ENCODE results near the gene RAB22A.

RAB22A gene

DNA sequence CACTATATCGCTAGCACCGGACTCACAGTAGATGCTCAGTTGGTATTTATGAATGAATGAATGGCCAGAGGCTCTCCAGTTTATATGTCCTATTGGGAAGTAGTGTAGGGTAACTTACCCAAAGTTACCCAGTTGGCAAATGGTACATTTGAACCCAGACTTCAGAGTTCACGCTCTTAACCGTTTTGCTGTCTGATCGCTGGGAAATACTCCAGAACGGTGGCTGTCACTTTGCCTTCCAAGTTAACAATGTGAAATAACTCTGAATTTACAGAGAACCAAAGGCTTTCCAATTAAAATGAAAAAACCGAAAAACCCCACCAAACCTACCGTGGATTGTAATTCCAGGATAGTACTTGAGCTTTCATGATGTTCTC lies 81.1 kb downstream of the RAB22A start:
- H3K36me3 ChIP-seq (ENCODE audit: insufficient read depth), result no peaks in the 10 kb centered on the region; the same call in 1 of the 2 replicates
- H3K27me3 ChIP-seq (ENCODE audit: insufficient read depth, low read depth), result no peaks in the 10 kb centered on the region

DNA sequence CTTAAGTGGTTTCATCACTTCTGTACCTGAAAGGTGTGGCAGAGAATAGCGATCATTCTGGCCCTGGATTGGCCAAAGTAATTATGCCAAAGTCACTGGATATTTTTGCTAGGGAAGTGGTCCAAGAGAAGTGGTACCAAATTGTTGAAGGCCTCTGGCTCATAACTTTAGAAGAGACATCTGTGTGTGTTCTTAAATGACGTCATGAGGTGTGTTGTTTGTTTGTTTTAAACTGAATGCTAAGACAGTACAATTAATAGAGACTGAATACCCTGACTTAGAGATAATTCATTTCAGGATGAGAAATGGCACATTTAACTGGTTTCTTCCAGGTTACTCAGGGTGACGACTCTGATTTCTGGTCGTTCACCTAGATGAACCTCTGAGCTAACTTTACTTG lies 82.8 kb downstream of the RAB22A start:
- no peak overlapping the region for H3K4me3 ChIP-seq (IDR thresholded peaks at IDR 0.05; ENCODE audit: insufficient read depth, low read depth, low read length)
- H2AFZ ChIP-seq (ENCODE audit: low read depth), result no peak overlapping the region
- TF ChIP-seq, protein P1, sequence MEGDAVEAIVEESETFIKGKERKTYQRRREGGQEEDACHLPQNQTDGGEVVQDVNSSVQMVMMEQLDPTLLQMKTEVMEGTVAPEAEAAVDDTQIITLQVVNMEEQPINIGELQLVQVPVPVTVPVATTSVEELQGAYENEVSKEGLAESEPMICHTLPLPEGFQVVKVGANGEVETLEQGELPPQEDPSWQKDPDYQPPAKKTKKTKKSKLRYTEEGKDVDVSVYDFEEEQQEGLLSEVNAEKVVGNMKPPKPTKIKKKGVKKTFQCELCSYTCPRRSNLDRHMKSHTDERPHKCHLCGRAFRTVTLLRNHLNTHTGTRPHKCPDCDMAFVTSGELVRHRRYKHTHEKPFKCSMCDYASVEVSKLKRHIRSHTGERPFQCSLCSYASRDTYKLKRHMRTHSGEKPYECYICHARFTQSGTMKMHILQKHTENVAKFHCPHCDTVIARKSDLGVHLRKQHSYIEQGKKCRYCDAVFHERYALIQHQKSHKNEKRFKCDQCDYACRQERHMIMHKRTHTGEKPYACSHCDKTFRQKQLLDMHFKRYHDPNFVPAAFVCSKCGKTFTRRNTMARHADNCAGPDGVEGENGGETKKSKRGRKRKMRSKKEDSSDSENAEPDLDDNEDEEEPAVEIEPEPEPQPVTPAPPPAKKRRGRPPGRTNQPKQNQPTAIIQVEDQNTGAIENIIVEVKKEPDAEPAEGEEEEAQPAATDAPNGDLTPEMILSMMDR (conservative IDR thresholded peaks at IDR 0.05; ENCODE audit: low read depth, low read length), result no peak
- no peaks in the 10 kb centered on the region for H3K27me3 ChIP-seq (ENCODE audit: insufficient read depth, low read depth)
- peak overlapping the region; percentile 5; the same call in 1 of the 2 replicates for H3K4me2 ChIP-seq
- H3K4me1 ChIP-seq (ENCODE audit: low read depth, poor library complexity, severe bottlenecking), result peaks cover 35% of the 10 kb centered on the region
- H4K20me1 ChIP-seq (ENCODE audit: insufficient read depth), result peaks cover 20% of the 10 kb centered on the region
- H3K79me2 ChIP-seq (ENCODE audit: insufficient read depth, low read depth), result peaks cover 81% of the 10 kb centered on the region
- H3K9ac ChIP-seq, result no peak overlapping the region
- H3K36me3 ChIP-seq (ENCODE audit: insufficient read depth), result no peaks in the 10 kb centered on the region; the same call in 1 of the 2 replicates
- H3K27ac ChIP-seq, result no peak overlapping the region

More for the DNA sequence above, 81.1 kb downstream of the RAB22A start:
- TF ChIP-seq, protein P1 (conservative IDR thresholded peaks at IDR 0.05; ENCODE audit: low read depth, low read length), result no peak
- Histone ChIP-seq H3K4me3 (IDR thresholded peaks at IDR 0.05; ENCODE audit: insufficient read depth, low read depth, low read length) (no peak overlapping the region), H2AFZ (ENCODE audit: low read depth) (no peak overlapping the region), H4K20me1 (ENCODE audit: insufficient read depth) (peaks cover 16% of the 10 kb centered on the region), H3K9ac (no peak overlapping the region), H3K27ac (no peak overlapping the region), H3K79me2 (ENCODE audit: insufficient read depth, low read depth) (peaks cover 64% of the 10 kb centered on the region), H3K4me1 (ENCODE audit: low read depth, poor library complexity, severe bottlenecking) (peaks cover 35% of the 10 kb centered on the region), H3K4me2 (peak overlapping the region; percentile 55; the same call in 1 of the 2 replicates)

DNA sequence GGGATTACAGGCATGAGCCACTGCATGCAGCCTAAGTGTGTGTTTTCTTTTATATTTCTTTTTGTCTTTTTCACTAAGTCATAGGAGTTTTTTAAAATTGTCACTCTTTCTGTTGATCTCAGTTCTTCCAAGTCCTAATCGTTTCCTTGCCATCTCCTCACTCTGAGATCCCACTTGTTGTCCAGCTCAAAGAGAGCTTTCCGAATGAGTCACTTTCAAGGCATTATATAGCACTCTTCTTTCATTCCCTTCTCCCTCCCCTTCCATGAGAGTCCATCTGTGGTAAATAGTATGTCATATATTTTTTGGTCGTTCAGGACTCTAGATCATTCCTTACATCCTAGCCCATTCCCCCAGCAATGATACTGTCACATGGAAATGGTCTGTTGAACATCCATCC lies 83.8 kb downstream of the RAB22A start:
- Histone ChIP-seq H3K36me3 (ENCODE audit: insufficient read depth) (no peaks in the 10 kb centered on the region; the same call in 1 of the 2 replicates), H3K79me2 (ENCODE audit: insufficient read depth, low read depth) (peaks cover 91% of the 10 kb centered on the region), H3K9ac (no peak overlapping the region), H3K27me3 (ENCODE audit: insufficient read depth, low read depth) (no peaks in the 10 kb centered on the region), H2AFZ (ENCODE audit: low read depth) (no peak overlapping the region), H3K4me3 (IDR thresholded peaks at IDR 0.05; ENCODE audit: insufficient read depth, low read depth, low read length) (no peak overlapping the region), H3K4me1 (ENCODE audit: low read depth, poor library complexity, severe bottlenecking) (peaks cover 34% of the 10 kb centered on the region), H3K27ac (no peak overlapping the region), H4K20me1 (ENCODE audit: insufficient read depth) (peaks cover 30% of the 10 kb centered on the region), H3K4me2 (no peak overlapping the region)
- TF ChIP-seq, protein P1 (conservative IDR thresholded peaks at IDR 0.05; ENCODE audit: low read depth, low read length), result no peak

DNA sequence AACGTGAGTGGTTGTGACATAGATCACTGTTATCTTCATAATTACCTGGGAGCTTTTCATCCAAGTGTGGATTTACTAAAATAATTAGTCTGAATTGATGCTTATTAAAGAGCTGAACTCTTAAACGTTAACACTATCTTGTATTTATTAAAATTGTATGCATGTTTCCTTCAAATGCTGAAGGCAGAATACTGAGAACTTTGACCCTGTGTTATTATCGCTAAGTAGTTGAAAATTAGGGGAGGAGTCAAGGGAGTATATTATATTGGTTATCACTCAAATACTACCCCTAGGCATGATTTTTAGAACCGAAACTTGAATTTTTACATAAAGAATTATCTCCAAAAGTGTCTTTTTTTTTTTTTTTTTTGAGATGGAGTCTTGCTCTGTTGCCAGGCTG lies 85.3 kb downstream of the RAB22A start:
- Histone ChIP-seq H3K9ac (no peak overlapping the region), H3K27me3 (ENCODE audit: insufficient read depth, low read depth) (no peaks in the 10 kb centered on the region), H3K27ac (no peak overlapping the region), H3K36me3 (ENCODE audit: insufficient read depth) (no peaks in the 10 kb centered on the region; the same call in 1 of the 2 replicates), H4K20me1 (ENCODE audit: insufficient read depth) (peaks cover 37% of the 10 kb centered on the region), H3K4me2 (no peak overlapping the region), H3K79me2 (ENCODE audit: insufficient read depth, low read depth) (peaks cover 100% of the 10 kb centered on the region), H3K4me1 (ENCODE audit: low read depth, poor library complexity, severe bottlenecking) (peaks cover 34% of the 10 kb centered on the region), H3K4me3 (IDR thresholded peaks at IDR 0.05; ENCODE audit: insufficient read depth, low read depth, low read length) (no peak overlapping the region), H2AFZ (ENCODE audit: low read depth) (no peak overlapping the region)
- TF ChIP-seq, protein P1 (conservative IDR thresholded peaks at IDR 0.05; ENCODE audit: low read depth, low read length), result no peak

Data from KMS-11 (cell line).